Esophagus squamous epithelium (tissue), 5 donors: ENCODE data around the gene MTCH1. TPM values are rescaled to one million over a fixed set of nuclear protein-coding genes. Genes with fewer than 3 reads are reported as not detected.
"Not testable (repeated sequence)": the region's sequence is repeated elsewhere in the genome, so short reads cannot be mapped to it uniquely, and the experiment has no call there.

Source experiments
- DNase-seq: peaks from one replicate; lab custom pipeline; 2025; lab: John Stamatoyannopoulos, UW
- H3K27ac ChIP-seq, 4 donors: fragments of 200-600 bp; sonication (generic); one replicate each; pipeline ENCODE4 v1.5.1; 2016 to 2019; ENCODE audit warnings: mild to moderate bottlenecking in 1 of 4
- H3K27me3 ChIP-seq, 4 donors: fragments of 200-600 bp; sonication (generic); 1 replicate in 3 of 4; 2 replicates in 1 of 4; pipeline versions ENCODE4 v1.5.1 to v1.6.0; 2017 to 2021; ENCODE audit warnings: antibody characterized with exemption in 1 of 4
- H3K36me3 ChIP-seq, 3 donors: fragments of 200-600 bp; sonication (generic); one replicate each; pipeline ENCODE4 v1.5.1; 2016 to 2019
- H3K4me1 ChIP-seq, 3 donors: fragments of 200-600 bp; sonication (generic); one replicate each; pipeline ENCODE4 v1.5.1; 2017 to 2019
- H3K4me3 ChIP-seq, 4 donors: fragments of 200-600 bp; sonication (generic); 1 replicate in 3 of 4; 2 replicates in 1 of 4; pipeline ENCODE4 v1.5.1; 2016 to 2019; ENCODE audit warnings: mild to moderate bottlenecking in 2 of 4, moderate library complexity in 1 of 4
- H3K9me3 ChIP-seq, 3 donors: fragments of 200-600 bp; sonication (generic); one replicate each; pipeline ENCODE4 v1.5.1; 2016 to 2019
- POLR2A ChIP-seq, 4 donors: fragments of 450-650 bp; IDR thresholded peaks; one replicate each; pipeline ENCODE4 v1.6.1; 2017; ENCODE audit warnings: antibody characterized with exemption in 4 of 4, mild to moderate bottlenecking in 4 of 4, moderate library complexity in 3 of 4
- WGBS, 2 donors: methylation state at CpG; one replicate each; pipeline ENCODE4 v1.1.5; 2018; 5-methylcytosine and 5-hydroxymethylcytosine counted together
- intact Hi-C: fragments of 100-400 bp; cut with DNase I; formaldehyde crosslinking; loops from one replicate; pipeline ENCODE4 v1.15.0; 2022
- total RNA-seq, 4 donors: library from RNA; depleted of rRNA; stranded (reverse); fragments of >200 nt; gene quantifications; one replicate each; pipeline ENCODE4 v1.1.0, GENCODE V29; 2016
- TF ChIP-seq, protein P1 (sequence below), 6 experiments: fragments of 450-650 bp in 4 of 6; fragments of 200-600 bp in 2 of 6; sonication (generic) in 2 of 6; IDR thresholded peaks; one replicate each; pipeline ENCODE4 v1.5.1; 2016 to 2019; ENCODE audit warnings: antibody characterized with exemption in 6 of 6, mild to moderate bottlenecking in 4 of 6, moderate library complexity in 4 of 6
- donor health status: DM: yes; HTN: yes; CAD: no.

Gene MTCH1
- total RNA-seq, 4 donors from 2014 or later: 101 to 153 (median 111) TPM

DNA sequence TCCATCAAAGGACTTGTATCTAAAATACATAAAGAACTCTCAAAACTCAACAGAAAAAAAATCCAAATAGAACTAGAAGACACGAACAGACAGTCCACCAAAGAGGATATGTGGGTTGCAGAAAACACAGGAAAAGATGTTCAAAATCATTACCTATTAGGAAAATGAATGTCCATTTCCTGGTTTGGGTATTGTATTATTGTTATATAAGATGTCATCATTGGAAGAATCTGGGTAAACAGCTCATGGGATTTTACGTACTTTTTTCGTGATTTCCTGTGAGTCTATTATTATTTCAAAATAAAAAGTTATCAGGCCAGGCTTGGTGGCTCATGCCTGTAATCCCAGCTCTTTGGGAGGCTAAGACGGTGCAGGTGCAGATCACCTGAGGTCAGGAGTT, 40.7 kb downstream of the MTCH1 start:
- intact Hi-C loops: no loop called here
- DNase-seq: no peak
- no peak for TF ChIP-seq POLR2A (IDR thresholded peaks at IDR 0.05)
- TF ChIP-seq, protein P1, sequence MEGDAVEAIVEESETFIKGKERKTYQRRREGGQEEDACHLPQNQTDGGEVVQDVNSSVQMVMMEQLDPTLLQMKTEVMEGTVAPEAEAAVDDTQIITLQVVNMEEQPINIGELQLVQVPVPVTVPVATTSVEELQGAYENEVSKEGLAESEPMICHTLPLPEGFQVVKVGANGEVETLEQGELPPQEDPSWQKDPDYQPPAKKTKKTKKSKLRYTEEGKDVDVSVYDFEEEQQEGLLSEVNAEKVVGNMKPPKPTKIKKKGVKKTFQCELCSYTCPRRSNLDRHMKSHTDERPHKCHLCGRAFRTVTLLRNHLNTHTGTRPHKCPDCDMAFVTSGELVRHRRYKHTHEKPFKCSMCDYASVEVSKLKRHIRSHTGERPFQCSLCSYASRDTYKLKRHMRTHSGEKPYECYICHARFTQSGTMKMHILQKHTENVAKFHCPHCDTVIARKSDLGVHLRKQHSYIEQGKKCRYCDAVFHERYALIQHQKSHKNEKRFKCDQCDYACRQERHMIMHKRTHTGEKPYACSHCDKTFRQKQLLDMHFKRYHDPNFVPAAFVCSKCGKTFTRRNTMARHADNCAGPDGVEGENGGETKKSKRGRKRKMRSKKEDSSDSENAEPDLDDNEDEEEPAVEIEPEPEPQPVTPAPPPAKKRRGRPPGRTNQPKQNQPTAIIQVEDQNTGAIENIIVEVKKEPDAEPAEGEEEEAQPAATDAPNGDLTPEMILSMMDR (IDR thresholded peaks at IDR 0.05): no peak
- Histone ChIP-seq H3K4me1 (no peaks in the 10 kb centered on the region), H3K9me3 (no peaks in the 10 kb centered on the region), H3K27ac (no peak overlapping the region), H3K27me3 (peaks cover 0 to 4% (median 0%) of the 10 kb centered on the region in 4 donors), H3K36me3 (no peaks in the 10 kb centered on the region), H3K4me3 (no peak overlapping the region)
- 26 to 77% methylated on average over 4 of the region's 4 CpGs for WGBS, 2 donors

DNA sequence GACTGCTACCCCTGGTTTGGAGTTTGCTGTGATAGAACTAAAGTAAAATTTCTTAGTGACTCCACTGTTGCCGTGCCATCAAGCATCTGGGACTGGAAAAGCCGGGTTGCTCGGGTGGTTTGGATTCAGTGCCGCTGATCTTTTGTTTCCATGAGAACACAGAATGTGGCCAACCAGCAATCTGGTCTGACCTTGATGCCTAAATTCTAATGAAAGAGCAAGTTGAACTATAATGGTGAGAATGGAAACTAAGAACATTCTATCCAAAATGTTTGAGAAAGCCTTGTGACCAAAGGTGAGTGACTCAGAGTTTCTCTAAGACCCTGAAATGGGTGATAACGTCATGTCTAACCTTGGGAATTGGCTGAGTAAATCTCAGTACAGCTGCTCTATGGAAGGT, 41.3 kb downstream of the MTCH1 start:
- no peaks in the 10 kb centered on the region for H3K4me1 ChIP-seq

DNA sequence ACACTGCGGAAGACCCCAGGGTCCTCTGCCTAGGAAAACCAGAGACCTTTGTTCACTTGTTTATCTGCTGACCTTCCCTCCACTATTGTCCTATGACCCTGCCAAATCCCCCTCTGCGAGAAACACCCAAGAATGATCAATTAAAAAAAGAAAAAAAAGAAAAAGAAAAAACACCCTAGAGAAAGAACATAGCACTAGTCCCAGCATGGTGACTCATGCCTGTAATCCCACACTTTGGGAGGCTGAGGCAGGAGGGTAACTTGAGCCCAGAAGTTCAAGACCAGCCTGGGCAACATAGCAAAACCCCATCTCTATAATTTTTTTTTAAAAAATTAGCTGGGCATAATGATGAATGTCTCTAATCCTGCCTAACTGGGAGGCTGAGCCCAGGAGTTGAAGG, 43.7 kb downstream of the MTCH1 start:
- 40 to 90% methylated on average over 1 to 2 of the region's 2 CpGs for WGBS, 2 donors
- H3K9me3 ChIP-seq, H3K4me1 ChIP-seq, H3K4me3 ChIP-seq, DNase-seq, H3K27ac ChIP-seq, H3K36me3 ChIP-seq, intact Hi-C loops: not testable (repeated sequence)
- H3K27me3 ChIP-seq: peaks cover 0 to 13% (median 0%) of the 10 kb centered on the region in 4 donors

More for the DNA sequence above, 41.3 kb downstream of the MTCH1 start:
- intact Hi-C loops: no loop called here
- Histone ChIP-seq H3K4me3 (no peak overlapping the region), H3K36me3 (no peaks in the 10 kb centered on the region), H3K27me3 (peaks cover 0 to 7% (median 0%) of the 10 kb centered on the region in 4 donors), H3K27ac (no peak overlapping the region), H3K9me3 (no peaks in the 10 kb centered on the region)
- 44 to 59% methylated on average over 4 of the region's 5 CpGs for WGBS, 2 donors
- TF ChIP-seq, protein P1 (IDR thresholded peaks at IDR 0.05): no peak
- TF ChIP-seq POLR2A (IDR thresholded peaks at IDR 0.05): no peak
- DNase-seq: no peak

DNA sequence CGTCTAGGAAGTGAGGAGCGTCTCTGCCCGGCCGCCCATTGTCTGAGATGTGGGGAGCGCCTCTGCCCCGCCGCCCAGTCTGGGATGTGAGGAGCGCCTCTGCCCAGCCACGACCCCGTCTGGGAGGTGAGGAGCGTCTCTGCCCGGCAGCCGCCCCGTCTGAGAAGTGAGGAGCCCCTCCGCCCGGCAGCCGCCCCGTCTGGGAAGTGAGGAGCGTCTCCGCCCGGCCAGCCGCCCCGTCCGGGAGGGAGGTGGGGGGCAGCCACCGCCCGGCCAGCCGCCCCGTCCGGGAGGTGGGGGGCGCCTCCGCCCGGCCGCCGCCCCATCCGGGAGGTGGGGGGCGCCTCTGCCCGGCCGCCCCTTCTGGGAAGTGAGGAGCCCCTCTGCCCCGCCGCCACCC, 44.4 kb downstream of the MTCH1 start:
- H3K36me3 ChIP-seq, intact Hi-C loops, H3K4me1 ChIP-seq, H3K27ac ChIP-seq, DNase-seq, H3K9me3 ChIP-seq, H3K4me3 ChIP-seq: not testable (repeated sequence)
- no CpG with 5 or more reads among the region's 40 CpGs for WGBS, 2 donors
- H3K27me3 ChIP-seq: peaks cover 0 to 13% (median 0%) of the 10 kb centered on the region in 4 donors

DNA sequence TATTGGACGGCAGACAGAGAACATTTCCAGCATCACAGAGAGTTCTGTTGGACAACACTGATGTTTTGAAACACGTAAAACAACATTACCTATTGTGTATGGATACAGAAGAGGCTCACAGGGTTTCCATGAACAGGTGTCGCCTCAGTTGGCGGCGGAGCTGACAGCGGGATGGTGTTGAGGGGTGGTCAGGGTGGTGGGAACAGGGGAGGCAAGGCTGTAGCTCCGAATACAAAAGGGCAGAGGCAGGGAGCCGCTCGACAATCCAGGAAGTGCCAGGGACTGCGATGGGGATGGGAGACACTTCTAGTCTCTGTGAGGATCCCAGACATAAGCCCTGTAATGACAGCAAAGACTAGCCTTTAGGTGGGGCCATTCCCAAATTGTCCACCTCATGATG, 46.0 kb downstream of the MTCH1 start:
- intact Hi-C loops: no loop called here
- no peaks in the 10 kb centered on the region for H3K4me1 ChIP-seq
- 93% methylated on average over 10 of the region's 10 CpGs for WGBS, 2 donors
- no peak overlapping the region for H3K27ac ChIP-seq
- DNase-seq: no peak
- H3K9me3 ChIP-seq: no peaks in the 10 kb centered on the region
- no peaks in the 10 kb centered on the region for H3K36me3 ChIP-seq
- peaks cover 0 to 13% (median 0%) of the 10 kb centered on the region in 4 donors for H3K27me3 ChIP-seq
- TF ChIP-seq POLR2A (IDR thresholded peaks at IDR 0.05): no peak
- TF ChIP-seq, protein P1 (IDR thresholded peaks at IDR 0.05): no peak
- no peak overlapping the region for H3K4me3 ChIP-seq

DNA sequence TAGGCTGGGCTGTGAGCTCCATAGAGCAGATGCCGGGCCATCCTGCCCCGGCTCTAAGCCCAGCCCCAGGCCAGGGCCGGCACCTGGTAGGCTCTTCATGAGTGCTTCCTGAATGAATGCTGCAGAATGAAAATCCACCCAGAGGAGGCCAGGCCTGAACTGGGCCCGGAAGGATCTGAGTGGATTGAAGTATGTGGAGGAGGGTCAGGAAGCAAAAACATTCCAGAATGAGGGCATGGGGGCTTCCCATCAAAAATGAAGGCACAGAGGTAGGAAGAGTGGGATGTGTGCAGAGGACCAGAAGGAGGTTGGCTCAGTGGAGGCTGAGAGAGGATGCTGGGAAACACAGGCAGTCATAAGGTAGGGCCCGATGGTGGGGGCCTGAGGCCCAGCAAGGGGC, 47.0 kb downstream of the MTCH1 start:
- H3K27me3 ChIP-seq, H3K36me3 ChIP-seq, DNase-seq, H3K27ac ChIP-seq, H3K4me3 ChIP-seq, H3K4me1 ChIP-seq, H3K9me3 ChIP-seq, intact Hi-C loops: not testable (repeated sequence)
- 94 to 97% methylated on average over 1 to 2 of the region's 5 CpGs for WGBS, 2 donors

DNA sequence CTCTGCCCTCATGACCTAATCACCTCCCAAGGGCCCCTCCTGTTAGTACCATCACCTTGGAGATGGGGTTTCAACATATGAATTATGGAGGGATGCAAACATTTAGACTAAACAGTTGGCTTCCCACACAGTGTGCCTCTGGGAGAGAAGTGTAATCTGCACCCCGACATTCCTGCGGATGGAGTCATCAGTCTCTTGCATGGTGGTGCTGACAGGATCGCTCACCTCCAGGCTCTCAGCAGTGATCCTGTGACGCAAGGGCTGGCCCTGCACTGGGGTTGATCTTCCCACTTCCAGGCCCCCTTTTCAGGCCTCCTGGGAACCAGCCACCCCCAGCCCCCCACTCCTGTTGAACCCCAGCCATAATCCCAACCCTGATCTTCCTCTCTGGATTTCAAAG, 47.5 kb downstream of the MTCH1 start:
- DNase-seq: no peak
- no peak overlapping the region for H3K4me3 ChIP-seq
- no peaks in the 10 kb centered on the region for H3K4me1 ChIP-seq
- no peak overlapping the region for H3K27ac ChIP-seq
- no peaks in the 10 kb centered on the region for H3K36me3 ChIP-seq
- TF ChIP-seq POLR2A (IDR thresholded peaks at IDR 0.05): no peak
- TF ChIP-seq, protein P1 (IDR thresholded peaks at IDR 0.05): no peak
- intact Hi-C loops: no loop called here
- H3K27me3 ChIP-seq: peaks cover 0 to 8% (median 0%) of the 10 kb centered on the region in 4 donors
- H3K9me3 ChIP-seq: no peaks in the 10 kb centered on the region
- WGBS, 2 donors: 65 to 73% methylated on average over 2 to 4 of the region's 4 CpGs
